HG02981 (cell line): ENCODE measurements around the gene FLNA.
"Not testable (repeated sequence)": the region's sequence is repeated elsewhere in the genome, so short reads cannot be mapped to it uniquely, and the experiment has no call there.

Experiments
- ATAC-seq: cut with Tn5 transposase; IDR thresholded peaks from one replicate; pipeline ENCODE4 v1.9.1; 2021; ENCODE audit warnings: mild to moderate bottlenecking, moderate library complexity; ENCODE audit not compliant: unreplicated experiment

The FLNA gene, protein sequence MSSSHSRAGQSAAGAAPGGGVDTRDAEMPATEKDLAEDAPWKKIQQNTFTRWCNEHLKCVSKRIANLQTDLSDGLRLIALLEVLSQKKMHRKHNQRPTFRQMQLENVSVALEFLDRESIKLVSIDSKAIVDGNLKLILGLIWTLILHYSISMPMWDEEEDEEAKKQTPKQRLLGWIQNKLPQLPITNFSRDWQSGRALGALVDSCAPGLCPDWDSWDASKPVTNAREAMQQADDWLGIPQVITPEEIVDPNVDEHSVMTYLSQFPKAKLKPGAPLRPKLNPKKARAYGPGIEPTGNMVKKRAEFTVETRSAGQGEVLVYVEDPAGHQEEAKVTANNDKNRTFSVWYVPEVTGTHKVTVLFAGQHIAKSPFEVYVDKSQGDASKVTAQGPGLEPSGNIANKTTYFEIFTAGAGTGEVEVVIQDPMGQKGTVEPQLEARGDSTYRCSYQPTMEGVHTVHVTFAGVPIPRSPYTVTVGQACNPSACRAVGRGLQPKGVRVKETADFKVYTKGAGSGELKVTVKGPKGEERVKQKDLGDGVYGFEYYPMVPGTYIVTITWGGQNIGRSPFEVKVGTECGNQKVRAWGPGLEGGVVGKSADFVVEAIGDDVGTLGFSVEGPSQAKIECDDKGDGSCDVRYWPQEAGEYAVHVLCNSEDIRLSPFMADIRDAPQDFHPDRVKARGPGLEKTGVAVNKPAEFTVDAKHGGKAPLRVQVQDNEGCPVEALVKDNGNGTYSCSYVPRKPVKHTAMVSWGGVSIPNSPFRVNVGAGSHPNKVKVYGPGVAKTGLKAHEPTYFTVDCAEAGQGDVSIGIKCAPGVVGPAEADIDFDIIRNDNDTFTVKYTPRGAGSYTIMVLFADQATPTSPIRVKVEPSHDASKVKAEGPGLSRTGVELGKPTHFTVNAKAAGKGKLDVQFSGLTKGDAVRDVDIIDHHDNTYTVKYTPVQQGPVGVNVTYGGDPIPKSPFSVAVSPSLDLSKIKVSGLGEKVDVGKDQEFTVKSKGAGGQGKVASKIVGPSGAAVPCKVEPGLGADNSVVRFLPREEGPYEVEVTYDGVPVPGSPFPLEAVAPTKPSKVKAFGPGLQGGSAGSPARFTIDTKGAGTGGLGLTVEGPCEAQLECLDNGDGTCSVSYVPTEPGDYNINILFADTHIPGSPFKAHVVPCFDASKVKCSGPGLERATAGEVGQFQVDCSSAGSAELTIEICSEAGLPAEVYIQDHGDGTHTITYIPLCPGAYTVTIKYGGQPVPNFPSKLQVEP (N-terminal part only)

DNA sequence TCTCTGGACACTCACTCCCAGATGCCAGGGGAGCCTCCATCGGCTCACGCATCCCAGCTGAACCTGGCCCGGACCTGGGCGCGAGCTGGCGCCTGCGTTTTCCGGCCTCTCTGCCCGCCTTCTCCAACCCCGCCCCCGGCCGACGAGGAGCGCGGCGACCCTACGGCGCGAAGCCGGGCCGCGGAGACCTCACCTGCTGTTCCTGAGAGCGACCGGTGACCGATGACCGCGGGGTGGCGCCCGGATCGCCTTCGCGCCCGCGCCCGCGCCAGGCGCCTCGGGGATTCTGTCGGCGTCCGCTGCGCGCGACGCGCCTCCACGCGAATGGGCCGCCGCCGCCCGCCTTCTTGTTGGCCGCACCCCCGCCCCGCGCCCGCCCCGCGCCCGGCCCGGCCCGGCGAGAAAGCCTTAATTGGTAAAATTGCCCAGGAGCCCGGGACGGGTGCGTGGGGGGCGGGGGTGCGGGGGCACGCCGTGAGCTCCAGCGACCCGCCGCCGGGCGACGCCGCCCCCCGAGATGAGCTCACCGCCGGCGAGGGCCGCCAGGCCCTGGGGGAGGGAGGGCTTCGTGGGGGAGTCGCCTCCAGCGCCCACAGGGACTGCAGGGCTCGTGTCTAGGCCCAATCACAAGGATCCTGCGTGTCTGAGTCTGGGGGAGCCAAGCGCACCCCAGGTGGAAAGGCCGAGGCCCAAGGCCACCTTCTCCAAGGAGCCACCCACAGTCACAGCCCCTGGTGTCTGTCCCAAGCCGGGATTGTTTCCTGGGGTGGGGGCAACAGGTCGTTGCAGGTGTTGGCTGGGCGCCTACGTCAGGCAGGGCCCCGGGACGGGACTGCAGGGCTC, at the start of gene FLNA:
TSS of gene FLNA (minus strand) at position 322 of the 843 bp plus-strand sequence. CDS start 3,389 bp downstream, outside the sequence.
- ATAC-seq: no peak

DNA sequence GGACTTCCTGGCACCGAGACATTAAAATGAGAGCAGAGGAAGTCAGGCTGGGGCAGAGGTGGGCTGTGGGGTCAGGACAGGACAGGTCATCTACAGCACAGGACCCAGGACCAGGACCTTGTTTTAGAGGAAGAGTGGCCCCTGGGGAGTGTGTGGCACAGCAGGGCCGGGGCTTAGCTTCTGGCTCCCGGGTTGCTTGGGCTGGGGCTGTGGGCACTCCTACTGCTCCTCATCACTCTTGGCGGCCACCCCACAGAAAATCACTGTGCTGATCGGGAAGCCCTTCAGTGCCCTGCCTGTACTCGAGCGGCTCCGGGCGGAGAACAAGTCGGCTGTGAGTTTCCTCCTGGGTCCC, 45.9 kb upstream of the FLNA start:
- no peak for ATAC-seq

DNA sequence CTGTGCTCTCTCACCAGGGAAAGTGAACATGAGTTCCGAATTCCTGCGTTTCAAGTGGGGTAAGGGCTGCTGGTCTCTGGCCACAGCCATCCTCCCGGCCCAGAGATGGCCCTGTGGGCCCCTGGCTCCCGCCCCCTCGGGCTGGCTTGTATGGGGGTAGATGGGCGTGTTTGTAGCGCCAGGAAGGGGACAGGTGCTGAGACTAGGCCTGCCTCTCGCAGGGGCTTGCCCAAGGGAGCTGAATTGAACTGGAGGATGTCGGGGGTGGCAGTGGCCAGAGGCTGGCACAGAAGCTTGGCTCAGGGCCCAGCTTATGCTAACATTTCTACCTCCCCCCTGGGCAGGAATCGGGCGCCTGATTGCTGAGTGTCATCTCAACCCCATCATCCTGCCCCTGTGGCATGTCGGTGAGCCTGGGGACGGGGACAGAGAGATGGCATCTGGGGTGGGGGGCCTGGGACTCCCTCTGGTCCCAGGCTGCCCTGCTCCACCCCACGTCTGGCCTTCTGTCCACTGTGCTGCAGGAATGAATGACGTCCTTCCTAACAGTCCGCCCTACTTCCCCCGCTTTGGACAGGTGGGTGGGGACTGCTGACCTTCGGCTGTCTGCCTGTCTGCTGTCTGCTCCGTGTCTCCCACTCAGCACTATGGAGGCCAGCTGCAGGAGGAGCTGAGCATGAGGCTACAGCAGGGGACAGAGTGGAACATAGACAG, 45.4 kb upstream of the FLNA start:
- ATAC-seq: no peak

DNA sequence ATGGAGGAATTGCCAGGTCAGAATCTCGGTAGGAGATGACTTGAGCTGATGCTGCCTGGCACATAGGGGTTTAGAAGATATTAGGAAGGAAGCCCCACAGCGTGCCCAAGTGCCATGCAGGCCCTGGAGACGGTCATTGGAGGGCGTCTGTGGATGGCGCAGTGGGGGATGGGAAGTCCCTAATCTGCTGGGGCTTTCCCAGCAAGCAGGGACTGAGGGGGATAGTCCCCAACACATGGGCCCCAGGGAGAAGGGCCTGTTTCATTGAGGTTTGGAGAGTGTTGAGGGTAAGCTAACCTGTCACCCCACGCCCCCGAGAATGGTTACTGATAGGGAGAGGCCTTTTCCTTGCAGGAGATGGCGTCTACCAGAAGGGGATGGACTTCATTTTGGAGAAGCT, 44.8 kb upstream of the FLNA start:
- no peak for ATAC-seq

DNA sequence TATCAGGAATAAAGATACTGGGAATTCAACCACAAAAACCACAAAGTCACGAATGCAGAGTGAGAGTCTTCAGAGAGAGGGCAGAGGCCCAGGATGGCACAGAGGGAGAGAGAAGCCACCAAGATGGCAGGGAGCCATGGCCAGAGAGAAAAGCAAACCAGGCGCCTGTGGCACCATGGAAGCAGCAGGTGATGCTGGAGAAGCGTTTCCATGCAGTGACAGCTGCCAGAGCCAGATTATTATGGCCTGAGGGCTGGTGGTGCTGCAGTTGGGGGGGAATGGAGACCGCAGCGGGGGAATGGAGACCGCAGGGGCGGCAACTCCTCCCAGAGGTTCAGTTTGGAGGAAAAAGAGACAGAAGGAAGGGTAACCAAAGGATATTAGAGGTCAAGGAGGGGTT, 42.7 kb upstream of the FLNA start:
- no peak for ATAC-seq

DNA sequence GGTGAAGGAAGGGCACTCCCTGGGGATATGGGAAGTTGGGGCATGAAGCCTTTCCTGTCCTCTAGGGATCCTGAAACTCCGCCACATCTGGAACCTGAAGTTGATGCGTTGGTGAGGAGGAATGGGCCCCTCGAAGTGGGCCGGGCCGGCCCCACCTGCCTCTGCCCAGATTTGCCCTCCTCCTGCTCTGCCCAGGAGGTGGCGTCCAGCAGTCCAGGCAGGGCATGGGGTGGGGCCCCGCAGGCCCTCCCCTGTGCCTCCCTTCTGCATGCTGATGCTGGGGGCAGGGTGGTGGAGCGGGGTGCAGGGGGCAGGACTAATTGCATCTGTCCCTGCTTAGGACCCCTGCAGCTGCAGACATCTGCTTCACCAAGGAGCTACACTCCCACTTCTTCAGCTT, 38.7 kb upstream of the FLNA start:
- no peak for ATAC-seq

DNA sequence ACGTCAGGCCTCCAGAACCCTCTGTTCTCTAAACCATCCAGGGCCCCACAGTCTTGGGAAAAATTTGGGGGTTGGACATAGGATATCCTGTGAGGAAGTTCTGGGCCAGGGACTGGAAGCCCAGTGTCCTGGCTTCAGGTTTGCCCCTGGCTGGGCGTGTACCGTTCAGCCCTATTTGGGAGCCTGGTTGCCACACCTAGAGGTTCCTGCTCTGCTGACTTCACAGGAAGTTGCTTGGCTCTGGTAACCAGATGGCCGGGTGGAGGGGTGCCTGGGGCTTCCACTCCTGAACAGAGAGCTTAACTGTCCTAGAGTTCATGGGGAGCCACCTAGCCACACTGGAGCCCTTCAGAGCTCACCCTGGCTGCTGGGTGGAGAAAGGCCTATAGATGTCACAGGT, 38.0 kb upstream of the FLNA start:
- no peak for ATAC-seq

DNA sequence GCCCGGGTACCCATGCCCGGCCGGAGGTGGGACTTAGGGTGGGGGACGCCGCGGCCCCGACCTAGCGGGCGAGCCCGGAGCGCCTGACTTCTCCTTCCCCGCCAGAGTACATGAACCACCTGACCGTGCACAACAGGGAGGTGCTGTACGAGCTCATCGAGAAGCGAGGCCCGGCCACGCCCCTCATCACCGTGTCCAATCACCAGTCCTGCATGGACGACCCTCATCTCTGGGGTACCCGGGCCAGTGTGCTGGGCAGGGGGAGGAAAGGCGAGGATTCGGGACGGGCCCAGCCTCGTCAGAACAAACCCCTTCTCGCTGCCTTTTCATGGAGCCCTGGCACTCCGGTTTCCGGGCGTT, 37.5 kb upstream of the FLNA start:
- ATAC-seq: no peak

DNA sequence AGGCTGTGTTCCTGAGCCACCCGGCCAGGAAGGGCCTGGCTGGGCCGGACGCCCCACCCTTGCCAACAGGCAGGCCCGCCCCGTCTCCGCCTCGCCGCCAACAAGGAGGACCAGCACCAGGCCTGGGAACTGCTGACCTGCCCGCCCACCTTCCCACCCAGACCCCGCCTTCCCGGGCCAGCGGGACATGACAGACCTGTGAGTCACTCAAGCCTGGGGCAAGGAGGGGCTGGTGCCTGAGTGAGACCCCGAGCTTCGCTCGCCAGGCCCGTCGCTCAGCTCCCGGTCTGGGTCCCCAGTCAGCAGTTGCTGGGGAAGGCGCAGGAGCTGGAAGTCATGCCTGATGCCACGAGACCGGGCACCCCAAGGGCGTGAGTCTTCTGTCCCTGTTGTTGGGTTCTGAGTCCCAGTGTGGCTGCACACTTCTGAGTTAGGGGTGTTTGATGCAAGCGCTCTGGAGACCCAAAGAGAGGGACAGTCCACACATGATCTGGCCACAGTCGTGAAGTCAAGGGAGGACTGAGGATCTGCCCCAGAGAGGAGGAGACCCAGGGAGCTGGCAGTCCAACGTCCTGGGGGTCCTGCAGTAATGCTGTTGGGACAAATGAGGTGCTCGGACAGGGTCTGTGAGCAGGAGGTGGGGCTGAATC, 34.9 kb upstream of the FLNA start, which contains the start of gene DNASE1L1:
TSS of gene DNASE1L1 (minus strand) at position 33 of the 650 bp plus-strand sequence. CDS start 3,686 bp downstream, outside the sequence.
- peak; percentile 46 for ATAC-seq

DNA sequence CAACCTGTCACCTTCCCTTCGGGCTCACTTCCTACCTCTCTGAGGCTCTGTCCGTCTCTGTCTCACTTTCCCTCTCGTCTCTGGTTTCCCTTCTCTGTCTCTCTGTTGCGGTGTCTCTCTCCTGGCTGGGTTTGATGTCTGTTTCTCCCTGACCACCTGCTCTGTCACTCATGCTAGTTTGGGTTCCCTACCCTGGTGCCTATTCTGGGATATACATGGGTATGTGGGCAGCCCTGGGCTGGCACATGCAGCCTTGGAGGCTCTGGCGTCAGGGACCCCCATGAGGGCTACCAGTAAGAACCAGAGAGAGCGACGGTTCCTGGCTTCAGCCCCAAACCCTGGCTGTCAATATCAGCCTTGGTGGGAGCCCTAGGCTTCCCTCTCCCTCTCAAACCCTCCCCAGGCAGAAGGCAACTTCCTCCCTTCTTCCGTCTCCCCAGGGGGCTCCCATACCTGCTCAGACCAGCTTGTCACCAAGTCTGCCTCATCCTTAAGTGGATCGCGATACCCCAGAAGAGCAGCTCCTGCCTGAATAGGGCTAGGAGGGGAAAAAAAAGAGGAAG, 34.3 kb upstream of the FLNA start:
- peak; percentile 14 for ATAC-seq

DNA sequence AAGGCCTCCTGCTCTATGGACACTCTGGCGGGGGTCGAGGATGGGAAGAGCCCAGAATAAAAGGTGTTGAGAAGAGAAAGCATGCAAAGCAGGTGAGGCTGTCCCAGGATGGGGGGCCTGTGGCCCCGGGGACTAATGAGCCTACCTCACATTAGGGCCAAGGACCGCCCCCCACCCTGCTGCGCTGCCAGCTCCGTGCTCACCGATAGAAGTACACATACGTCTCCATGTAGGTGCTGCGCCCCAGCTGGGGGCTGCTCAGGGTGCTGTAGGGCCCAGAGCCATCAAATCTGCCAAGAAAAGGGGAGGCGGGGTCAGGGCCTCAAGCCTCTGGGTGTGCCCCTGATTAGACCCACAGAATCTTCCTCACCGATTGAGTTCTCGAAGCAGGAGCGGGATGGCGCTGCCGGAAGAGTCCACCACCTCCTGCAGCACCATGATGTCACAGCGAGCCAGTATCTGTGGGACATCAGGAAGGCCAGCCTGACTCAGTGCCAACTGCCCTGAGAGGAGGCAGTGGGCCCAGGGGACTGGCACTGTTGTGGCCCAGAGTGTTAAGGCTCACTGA, 30.3 kb upstream of the FLNA start:
- no peak for ATAC-seq

DNA sequence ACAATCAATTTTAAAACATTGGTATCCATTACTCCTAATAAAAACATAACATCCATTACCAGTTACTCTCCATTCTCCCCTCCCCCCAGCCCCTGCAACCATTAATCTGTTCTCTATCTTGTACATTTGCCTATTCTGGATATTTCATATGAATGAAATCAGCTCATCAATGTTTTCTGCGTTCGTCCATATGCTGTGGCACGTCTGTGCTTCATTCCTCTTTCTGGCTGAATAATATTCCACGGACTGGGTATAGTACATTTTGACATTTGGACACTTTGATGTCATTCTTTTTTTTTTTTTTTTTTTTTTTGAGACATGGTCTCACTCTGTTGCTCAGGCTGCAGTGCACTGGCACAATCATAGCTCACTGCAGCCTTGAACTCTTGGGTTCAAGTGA, 29.4 kb upstream of the FLNA start:
- ATAC-seq: no peak

DNA sequence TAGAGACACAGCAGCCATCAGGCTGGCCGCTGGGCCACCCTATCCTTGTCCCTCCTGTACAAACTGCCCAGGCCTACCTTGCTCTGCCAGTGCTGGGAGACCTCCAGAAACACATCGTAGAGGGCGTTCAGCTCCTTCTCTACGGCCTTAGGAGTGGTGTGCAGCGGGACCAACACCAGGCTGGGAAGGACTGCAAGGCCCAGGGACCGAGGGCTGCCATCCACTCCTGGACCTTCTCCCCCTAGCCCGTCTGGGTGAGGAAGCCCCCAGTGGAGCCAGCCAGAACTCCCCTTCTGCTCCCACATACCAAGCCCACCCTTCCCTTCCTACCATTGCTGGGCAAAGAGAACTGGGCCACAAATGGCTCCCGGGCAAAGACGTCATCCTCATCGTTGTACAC, 28.8 kb upstream of the FLNA start:
- no peak for ATAC-seq

DNA sequence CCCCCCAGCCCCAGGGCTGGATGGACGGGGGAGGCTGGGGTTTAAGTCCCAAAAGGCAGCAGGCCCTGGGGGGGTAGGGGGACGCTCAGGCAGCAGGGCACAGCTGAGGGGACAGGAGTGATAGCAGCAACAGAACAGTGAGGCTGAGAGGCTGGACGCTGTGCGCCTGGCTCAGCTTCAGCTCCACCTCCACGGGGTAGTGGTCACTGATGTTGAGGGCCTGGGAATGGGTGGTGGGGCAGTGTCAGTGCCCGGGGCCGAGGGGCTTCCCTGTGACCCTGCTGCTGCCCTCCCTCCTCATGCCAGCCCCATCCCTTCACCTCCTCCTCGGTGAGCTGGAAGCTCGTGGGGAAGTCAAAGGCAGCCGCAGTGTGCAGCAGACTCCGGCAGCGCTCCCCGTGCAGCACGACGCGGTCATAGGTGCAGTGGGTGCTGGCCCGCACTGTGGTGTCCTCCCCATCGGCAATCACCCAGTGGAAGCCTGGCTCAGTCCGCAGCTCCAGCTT, 28.2 kb upstream of the FLNA start:
- ATAC-seq: no peak

DNA sequence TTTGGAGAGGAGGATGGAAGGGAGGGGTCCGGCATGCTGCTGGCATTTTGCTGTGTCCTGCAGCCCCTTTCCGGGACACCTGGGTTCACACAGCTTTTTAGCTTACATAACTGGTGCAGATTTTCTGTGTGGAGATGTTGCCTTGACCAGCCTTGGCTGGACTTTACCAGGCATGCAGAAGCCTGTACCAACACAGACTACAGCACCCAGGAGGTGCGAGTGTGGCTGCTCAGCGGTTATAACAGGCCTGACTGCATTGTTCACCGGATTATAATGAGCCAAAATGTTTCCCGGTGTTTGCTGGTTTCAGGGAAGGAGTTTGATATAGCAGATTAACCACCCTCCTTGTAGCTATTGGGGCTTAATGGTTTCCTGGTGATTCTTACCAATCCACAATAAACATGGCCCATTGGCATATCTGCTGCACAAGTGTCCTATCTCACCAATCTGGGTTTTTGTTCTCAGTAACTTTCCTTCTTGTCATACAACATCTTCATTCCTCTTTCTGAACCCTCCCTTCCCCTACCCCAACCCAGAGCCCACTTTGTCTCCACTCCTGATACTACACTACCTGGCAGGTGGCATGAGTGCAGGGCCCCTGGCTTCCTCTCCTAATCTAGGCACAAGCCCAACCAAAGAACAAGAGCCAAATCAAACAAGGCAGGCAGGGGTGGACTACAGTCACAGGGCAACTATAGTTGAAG, 27.6 kb upstream of the FLNA start:
- no peak for ATAC-seq

DNA sequence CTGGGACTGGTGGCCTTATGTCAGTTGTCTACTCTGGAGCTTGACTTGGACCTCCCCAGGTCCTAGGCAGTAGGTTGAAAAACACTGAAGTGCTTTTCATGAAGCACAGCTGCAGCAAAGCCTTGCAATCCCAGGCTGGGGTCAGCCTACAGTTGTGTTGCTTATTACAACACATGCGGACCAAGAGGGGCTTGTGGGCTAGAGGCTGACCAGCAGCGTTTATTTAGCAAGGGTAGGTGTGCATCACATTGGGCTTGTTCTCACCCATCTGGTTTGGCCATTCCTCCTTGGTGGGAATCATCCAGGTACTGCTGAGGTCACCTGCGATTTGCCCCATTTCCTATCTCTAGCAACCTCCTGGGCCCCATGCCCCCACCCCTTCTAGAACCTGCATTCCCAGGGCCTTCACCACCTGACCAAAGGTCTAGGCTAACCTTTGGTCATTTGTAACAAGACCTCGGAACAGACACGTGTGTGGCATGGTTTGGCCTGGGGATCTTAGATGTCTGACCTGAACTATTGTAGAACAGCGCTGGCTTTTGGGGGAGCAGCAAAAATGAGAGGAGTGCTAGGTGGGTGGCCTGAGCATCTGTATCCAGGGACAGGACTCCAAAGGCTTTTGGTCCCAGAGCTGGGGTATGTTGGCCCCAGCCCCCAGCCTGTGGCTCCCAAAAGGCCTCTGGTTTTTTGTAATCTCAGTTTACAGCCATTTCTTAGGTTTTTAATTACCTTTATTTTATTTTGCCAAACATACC, 26.8 kb upstream of the FLNA start:
- ATAC-seq: no peak

DNA sequence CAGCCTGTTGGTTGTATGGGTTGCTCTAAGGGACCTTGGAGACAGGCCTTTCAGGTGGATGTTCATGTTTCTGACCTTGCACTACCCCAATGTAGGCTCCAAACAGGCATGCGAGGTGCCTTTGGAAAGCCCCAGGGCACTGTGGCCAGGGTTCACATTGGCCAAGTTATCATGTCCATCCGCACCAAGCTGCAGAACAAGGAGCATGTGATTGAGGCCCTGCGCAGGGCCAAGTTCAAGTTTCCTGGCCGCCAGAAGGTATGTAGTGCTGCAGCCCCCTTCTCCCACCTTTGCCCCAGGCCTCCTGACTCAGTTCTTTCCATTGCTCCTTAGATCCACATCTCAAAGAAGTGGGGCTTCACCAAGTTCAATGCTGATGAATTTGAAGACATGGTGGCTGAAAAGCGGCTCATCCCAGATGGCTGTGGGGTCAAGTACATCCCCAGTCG, 26.0 kb upstream of the FLNA start:
- ATAC-seq: not testable (repeated sequence)
